ENCODE data around the gene TRMT2A. TPM values are rescaled to one million over a fixed set of nuclear protein-coding genes. Genes with fewer than 3 reads are reported as not detected.

TRMT2A gene
- total RNA-seq, 1 donor from 2014 or later: 37.9 TPM

- Histone ChIP-seq H3K36me3 (ENCODE audit: control insufficient read depth, insufficient read depth, low read length) (peaks cover 24% of the 10 kb centered on the region), H3K4me3 (ENCODE audit: low read depth, low read length) (no peak overlapping the region), H3K27me3 (ENCODE audit: control insufficient read depth, insufficient read depth, low read length) (no peaks in the 10 kb centered on the region)
- FAIRE-seq: no peak
- TF ChIP-seq CTCF (IDR thresholded peaks at IDR 0.05; ENCODE audit: insufficient read depth, low read length, severe bottlenecking): no peak
- no peak for DNase-seq (ENCODE audit: low read depth)
These were observed 10.4 kb upstream of the TRMT2A start for GRCh38 chr22:20127318-20127868.

GRCh38 chr22:20126284-20127029 is 9.4 kb upstream of the TRMT2A start:
- FAIRE-seq: peak; percentile 83
- Histone ChIP-seq H3K27me3 (ENCODE audit: control insufficient read depth, insufficient read depth, low read length) (no peaks in the 10 kb centered on the region), H3K36me3 (ENCODE audit: control insufficient read depth, insufficient read depth, low read length) (peaks cover 27% of the 10 kb centered on the region), H3K4me3 (ENCODE audit: low read depth, low read length) (no peak overlapping the region)
- no peak for TF ChIP-seq CTCF (IDR thresholded peaks at IDR 0.05; ENCODE audit: insufficient read depth, low read length, severe bottlenecking)
- no peak for DNase-seq (ENCODE audit: low read depth)

- Histone ChIP-seq H3K36me3 (ENCODE audit: control insufficient read depth, insufficient read depth, low read length) (peaks cover 30% of the 10 kb centered on the region), H3K4me3 (ENCODE audit: low read depth, low read length) (no peak overlapping the region), H3K27me3 (ENCODE audit: control insufficient read depth, insufficient read depth, low read length) (no peaks in the 10 kb centered on the region)
- no peak for TF ChIP-seq CTCF (IDR thresholded peaks at IDR 0.05; ENCODE audit: insufficient read depth, low read length, severe bottlenecking)
- DNase-seq (ENCODE audit: low read depth): no peak
- no peak for FAIRE-seq
These were observed 8.5 kb upstream of the TRMT2A start for GRCh38 chr22:20125201-20126174.

- Histone ChIP-seq H3K27me3 (ENCODE audit: control insufficient read depth, insufficient read depth, low read length) (no peaks in the 10 kb centered on the region), H3K4me3 (ENCODE audit: low read depth, low read length) (no peak overlapping the region), H3K36me3 (ENCODE audit: control insufficient read depth, insufficient read depth, low read length) (peaks cover 37% of the 10 kb centered on the region)
- no peak for TF ChIP-seq CTCF (IDR thresholded peaks at IDR 0.05; ENCODE audit: insufficient read depth, low read length, severe bottlenecking)
- FAIRE-seq: no peak
- DNase-seq (ENCODE audit: low read depth): no peak
These were observed 7.2 kb upstream of the TRMT2A start for GRCh38 chr22:20124083-20124787.

GRCh38 chr22:20123366-20124082 is 6.5 kb upstream of the TRMT2A start:
- Histone ChIP-seq H3K36me3 (ENCODE audit: control insufficient read depth, insufficient read depth, low read length) (peaks cover 37% of the 10 kb centered on the region), H3K27me3 (ENCODE audit: control insufficient read depth, insufficient read depth, low read length) (no peaks in the 10 kb centered on the region), H3K4me3 (ENCODE audit: low read depth, low read length) (no peak overlapping the region)
- TF ChIP-seq CTCF (IDR thresholded peaks at IDR 0.05; ENCODE audit: insufficient read depth, low read length, severe bottlenecking): no peak
- no peak for FAIRE-seq
- DNase-seq (ENCODE audit: low read depth): no peak
